ENCODE measurements around the gene PIGU.

Gene PIGU

GRCh38 chr20:34639755-34640222, 37.1 kb downstream of the PIGU start:
- no peaks in the 10 kb centered on the region for H3K79me2 ChIP-seq (ENCODE audit: control insufficient read depth, low read length)
- H3K4me1 ChIP-seq (ENCODE audit: control insufficient read depth, low read length), result no peaks in the 10 kb centered on the region
- H3K9me2 ChIP-seq (replicated peaks; ENCODE audit: control insufficient read depth, low read length), result no peaks in the 10 kb centered on the region
- no peak overlapping the region for H3K4me2 ChIP-seq (ENCODE audit: low read length)
- no peaks in the 10 kb centered on the region for H3F3A ChIP-seq (ENCODE audit: control insufficient read depth, insufficient read depth)
- H3K9me3 ChIP-seq (ENCODE audit: control insufficient read depth, insufficient read depth, low read length), result no peaks in the 10 kb centered on the region
- TF ChIP-seq, protein P1, sequence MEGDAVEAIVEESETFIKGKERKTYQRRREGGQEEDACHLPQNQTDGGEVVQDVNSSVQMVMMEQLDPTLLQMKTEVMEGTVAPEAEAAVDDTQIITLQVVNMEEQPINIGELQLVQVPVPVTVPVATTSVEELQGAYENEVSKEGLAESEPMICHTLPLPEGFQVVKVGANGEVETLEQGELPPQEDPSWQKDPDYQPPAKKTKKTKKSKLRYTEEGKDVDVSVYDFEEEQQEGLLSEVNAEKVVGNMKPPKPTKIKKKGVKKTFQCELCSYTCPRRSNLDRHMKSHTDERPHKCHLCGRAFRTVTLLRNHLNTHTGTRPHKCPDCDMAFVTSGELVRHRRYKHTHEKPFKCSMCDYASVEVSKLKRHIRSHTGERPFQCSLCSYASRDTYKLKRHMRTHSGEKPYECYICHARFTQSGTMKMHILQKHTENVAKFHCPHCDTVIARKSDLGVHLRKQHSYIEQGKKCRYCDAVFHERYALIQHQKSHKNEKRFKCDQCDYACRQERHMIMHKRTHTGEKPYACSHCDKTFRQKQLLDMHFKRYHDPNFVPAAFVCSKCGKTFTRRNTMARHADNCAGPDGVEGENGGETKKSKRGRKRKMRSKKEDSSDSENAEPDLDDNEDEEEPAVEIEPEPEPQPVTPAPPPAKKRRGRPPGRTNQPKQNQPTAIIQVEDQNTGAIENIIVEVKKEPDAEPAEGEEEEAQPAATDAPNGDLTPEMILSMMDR (IDR thresholded peaks at IDR 0.05; ENCODE audit: low read depth, low read length, poor library complexity, severe bottlenecking), result no peak
- no peak for TF ChIP-seq EZH2phosphoT487 (IDR thresholded peaks at IDR 0.05; ENCODE audit: borderline replicate concordance, low read length)
- H3K27ac ChIP-seq (ENCODE audit: low read depth, low read length), result no peak overlapping the region
- H3K27me3 ChIP-seq (ENCODE audit: control insufficient read depth, low read length), result no peaks in the 10 kb centered on the region
- no peak overlapping the region for H3K4me3 ChIP-seq (ENCODE audit: low read length)
- no peaks in the 10 kb centered on the region for H4K20me1 ChIP-seq (ENCODE audit: control insufficient read depth, insufficient read depth, low read depth, low read length)
- H3K36me3 ChIP-seq (ENCODE audit: control insufficient read depth, low read length), result peaks cover 16% of the 10 kb centered on the region; the same call in 1 of the 2 replicates

DNA sequence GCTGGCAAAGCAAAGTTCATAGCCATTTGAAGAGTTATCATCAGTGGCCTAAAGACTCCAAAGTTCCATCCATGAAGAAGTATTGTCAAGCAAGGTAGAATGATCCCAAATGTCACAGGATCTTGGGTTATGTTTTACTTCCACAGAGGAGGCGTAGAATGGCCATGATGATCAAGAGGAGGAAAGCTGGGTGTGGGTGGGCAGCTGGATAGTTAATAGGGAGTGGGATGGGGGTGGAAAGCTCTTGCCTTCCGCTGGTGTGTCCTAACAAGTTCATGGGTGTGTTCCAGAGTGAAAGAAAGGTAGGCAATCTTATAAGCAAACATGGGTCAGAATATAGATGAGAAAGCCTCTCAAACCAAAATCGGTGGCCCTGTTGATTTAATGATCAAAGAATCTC, 38.4 kb downstream of the PIGU start:
- no peak overlapping the region for H3K27ac ChIP-seq (ENCODE audit: low read depth, low read length)
- no peaks in the 10 kb centered on the region for H4K20me1 ChIP-seq (ENCODE audit: control insufficient read depth, insufficient read depth, low read depth, low read length)
- H3K27me3 ChIP-seq (ENCODE audit: control insufficient read depth, low read length), result no peaks in the 10 kb centered on the region
- H3K9me2 ChIP-seq (replicated peaks; ENCODE audit: control insufficient read depth, low read length), result no peaks in the 10 kb centered on the region
- H3K36me3 ChIP-seq (ENCODE audit: control insufficient read depth, low read length), result peaks cover 16% of the 10 kb centered on the region; the same call in 1 of the 2 replicates
- TF ChIP-seq, protein P1 (IDR thresholded peaks at IDR 0.05; ENCODE audit: low read depth, low read length, poor library complexity, severe bottlenecking), result no peak
- no peak for TF ChIP-seq EZH2phosphoT487 (IDR thresholded peaks at IDR 0.05; ENCODE audit: borderline replicate concordance, low read length)
- no peaks in the 10 kb centered on the region for H3F3A ChIP-seq (ENCODE audit: control insufficient read depth, insufficient read depth)
- no peaks in the 10 kb centered on the region for H3K79me2 ChIP-seq (ENCODE audit: control insufficient read depth, low read length)
- H3K4me2 ChIP-seq (ENCODE audit: low read length), result no peak overlapping the region
- no peak overlapping the region for H3K4me3 ChIP-seq (ENCODE audit: low read length)
- no peaks in the 10 kb centered on the region for H3K4me1 ChIP-seq (ENCODE audit: control insufficient read depth, low read length)
- H3K9me3 ChIP-seq (ENCODE audit: control insufficient read depth, insufficient read depth, low read length), result no peaks in the 10 kb centered on the region

DNA sequence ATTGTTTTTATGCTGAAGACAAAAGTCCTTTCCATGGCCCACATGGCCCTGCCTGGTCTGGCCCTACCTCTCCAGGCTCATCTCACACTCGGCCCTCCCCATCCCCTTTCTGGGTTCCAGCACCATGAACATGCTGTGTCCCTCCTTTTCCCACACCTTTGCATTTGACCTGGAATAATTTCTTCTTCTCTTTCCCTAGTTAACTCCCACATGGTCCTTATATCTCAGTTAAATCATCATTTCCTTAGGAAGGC, 38.9 kb downstream of the PIGU start:
- Histone ChIP-seq H3K9me3 (ENCODE audit: control insufficient read depth, insufficient read depth, low read length) (no peaks in the 10 kb centered on the region), H3K4me1 (ENCODE audit: control insufficient read depth, low read length) (no peaks in the 10 kb centered on the region), H3K9me2 (replicated peaks; ENCODE audit: control insufficient read depth, low read length) (no peaks in the 10 kb centered on the region), H4K20me1 (ENCODE audit: control insufficient read depth, insufficient read depth, low read depth, low read length) (no peaks in the 10 kb centered on the region), H3K27me3 (ENCODE audit: control insufficient read depth, low read length) (no peaks in the 10 kb centered on the region), H3F3A (ENCODE audit: control insufficient read depth, insufficient read depth) (no peaks in the 10 kb centered on the region), H3K27ac (ENCODE audit: low read depth, low read length) (no peak overlapping the region), H3K36me3 (ENCODE audit: control insufficient read depth, low read length) (peaks cover 19% of the 10 kb centered on the region), H3K4me2 (ENCODE audit: low read length) (no peak overlapping the region), H3K4me3 (ENCODE audit: low read length) (no peak overlapping the region), H3K79me2 (ENCODE audit: control insufficient read depth, low read length) (no peaks in the 10 kb centered on the region)
- no peak for TF ChIP-seq EZH2phosphoT487 (IDR thresholded peaks at IDR 0.05; ENCODE audit: borderline replicate concordance, low read length)
- TF ChIP-seq, protein P1 (IDR thresholded peaks at IDR 0.05; ENCODE audit: low read depth, low read length, poor library complexity, severe bottlenecking), result no peak

Measured in DOHH2 (cell line).